Parathyroid adenoma (tissue), 2 donors: ENCODE data around the gene KLHL33.

Experiments used
- H2AFZ ChIP-seq: fragments of 300-600 bp; sonication (generic); one replicate; pipeline ENCODE4 v1.7.0; 2017; ENCODE audit warnings: antibody characterized with exemption, mild to moderate bottlenecking
- H3K27ac ChIP-seq: fragments of 300-600 bp; sonication (generic); one replicate; pipeline ENCODE4 v1.7.0; 2017
- H3K27me3 ChIP-seq: fragments of 300-600 bp; sonication (generic); one replicate; pipeline ENCODE4 v1.7.0; 2017; ENCODE audit warnings: low read length; ENCODE audit not compliant: control insufficient read depth, insufficient read depth
- H3K36me3 ChIP-seq: fragments of 300-600 bp; sonication (generic); one replicate; pipeline ENCODE4 v1.7.0; 2017; ENCODE audit warnings: low read length; ENCODE audit not compliant: control insufficient read depth, insufficient read depth
- H3K4me1 ChIP-seq: fragments of 300-600 bp; sonication (generic); one replicate; pipeline ENCODE4 v1.7.0; 2017; ENCODE audit warnings: control low read depth
- H3K4me2 ChIP-seq: fragments of 300-600 bp; sonication (generic); one replicate; pipeline ENCODE4 v1.7.0; 2017; ENCODE audit warnings: low read length
- H3K4me3 ChIP-seq: fragments of 300-600 bp; sonication (generic); one replicate; pipeline ENCODE4 v1.7.0; 2017; ENCODE audit warnings: low read depth, low read length
- H3K79me2 ChIP-seq: fragments of 300-600 bp; sonication (generic); one replicate; pipeline ENCODE4 v1.7.0; 2017; ENCODE audit warnings: control low read depth
- H3K9ac ChIP-seq: fragments of 300-600 bp; sonication (generic); one replicate; pipeline ENCODE4 v1.7.0; 2017; ENCODE audit warnings: mild to moderate bottlenecking
- H3K9me3 ChIP-seq: fragments of 300-600 bp; sonication (generic); one replicate; pipeline ENCODE4 v1.7.0; 2017; ENCODE audit warnings: low read length; ENCODE audit not compliant: control insufficient read depth
- CTCF ChIP-seq: fragments of 300-600 bp; sonication (generic); IDR thresholded peaks from one replicate; pipeline ENCODE4 v1.7.0; 2017; ENCODE audit warnings: antibody characterized with exemption, mild to moderate bottlenecking
- donor health status: primary hyperparathyroidism.

KLHL33 gene

GRCh38 chr14:20397511-20397910 lies 38.5 kb downstream of the KLHL33 start:
- no peak overlapping the region for H3K27ac ChIP-seq

GRCh38 chr14:20391505-20391904 lies 44.5 kb downstream of the KLHL33 start:
- Histone ChIP-seq H3K27ac (no peak overlapping the region), H3K4me2 (no peak overlapping the region), H3K79me2 (no peaks in the 10 kb centered on the region), H3K36me3 (no peaks in the 10 kb centered on the region), H3K4me3 (no peak overlapping the region), H3K27me3 (no peaks in the 10 kb centered on the region), H3K4me1 (no peaks in the 10 kb centered on the region), H3K9ac (no peak overlapping the region), H2AFZ (no peak overlapping the region), H3K9me3 (no peaks in the 10 kb centered on the region)
- no peak for TF ChIP-seq CTCF

More at GRCh38 chr14:20397511-20397910, 38.5 kb downstream of the KLHL33 start:
- Histone ChIP-seq H3K9ac (no peak overlapping the region), H3K27me3 (no peaks in the 10 kb centered on the region), H3K4me3 (no peak overlapping the region), H3K4me2 (no peak overlapping the region), H3K9me3 (no peaks in the 10 kb centered on the region), H2AFZ (no peak overlapping the region), H3K36me3 (no peaks in the 10 kb centered on the region), H3K4me1 (no peaks in the 10 kb centered on the region), H3K79me2 (no peaks in the 10 kb centered on the region)
- TF ChIP-seq CTCF: no peak

GRCh38 chr14:20388159-20388558 lies 47.8 kb downstream of the KLHL33 start:
- no peaks in the 10 kb centered on the region for H3K79me2 ChIP-seq
- H3K9me3 ChIP-seq: no peaks in the 10 kb centered on the region
- H3K4me3 ChIP-seq: no peak overlapping the region
- no peak overlapping the region for H3K4me2 ChIP-seq
- H3K9ac ChIP-seq: no peak overlapping the region
- TF ChIP-seq CTCF: no peak
- H3K36me3 ChIP-seq: no peaks in the 10 kb centered on the region
- no peaks in the 10 kb centered on the region for H3K4me1 ChIP-seq
- no peak overlapping the region for H2AFZ ChIP-seq
- no peaks in the 10 kb centered on the region for H3K27me3 ChIP-seq
- no peak overlapping the region for H3K27ac ChIP-seq

GRCh38 chr14:20387576-20387975 lies 48.4 kb downstream of the KLHL33 start:
- H3K79me2 ChIP-seq: no peaks in the 10 kb centered on the region
- no peaks in the 10 kb centered on the region for H3K27me3 ChIP-seq
- H3K27ac ChIP-seq: no peak overlapping the region
- no peaks in the 10 kb centered on the region for H3K4me1 ChIP-seq
- no peak overlapping the region for H3K4me3 ChIP-seq
- H3K9ac ChIP-seq: no peak overlapping the region
- no peak overlapping the region for H3K4me2 ChIP-seq
- TF ChIP-seq CTCF: no peak
- no peaks in the 10 kb centered on the region for H3K9me3 ChIP-seq
- H2AFZ ChIP-seq: no peak overlapping the region
- no peaks in the 10 kb centered on the region for H3K36me3 ChIP-seq

GRCh38 chr14:20386276-20386855 lies 49.6 kb downstream of the KLHL33 start:
- no peak for TF ChIP-seq CTCF
- H3K4me3 ChIP-seq: no peak overlapping the region
- H3K4me1 ChIP-seq: no peaks in the 10 kb centered on the region
- no peaks in the 10 kb centered on the region for H3K36me3 ChIP-seq
- H2AFZ ChIP-seq: no peak overlapping the region
- H3K27me3 ChIP-seq: no peaks in the 10 kb centered on the region
- H3K9me3 ChIP-seq: no peaks in the 10 kb centered on the region
- no peak overlapping the region for H3K4me2 ChIP-seq
- H3K27ac ChIP-seq: no peak overlapping the region
- H3K9ac ChIP-seq: no peak overlapping the region
- H3K79me2 ChIP-seq: no peaks in the 10 kb centered on the region
